ENCODE data around the gene ARID1B.
A peak's percentile ranks its signal among the peaks of the same experiment; 100 is the strongest.
"Not testable (repeated sequence)": the region's sequence is repeated elsewhere in the genome, so short reads cannot be mapped to it uniquely, and the experiment has no call there.

Gene ARID1B

DNA sequence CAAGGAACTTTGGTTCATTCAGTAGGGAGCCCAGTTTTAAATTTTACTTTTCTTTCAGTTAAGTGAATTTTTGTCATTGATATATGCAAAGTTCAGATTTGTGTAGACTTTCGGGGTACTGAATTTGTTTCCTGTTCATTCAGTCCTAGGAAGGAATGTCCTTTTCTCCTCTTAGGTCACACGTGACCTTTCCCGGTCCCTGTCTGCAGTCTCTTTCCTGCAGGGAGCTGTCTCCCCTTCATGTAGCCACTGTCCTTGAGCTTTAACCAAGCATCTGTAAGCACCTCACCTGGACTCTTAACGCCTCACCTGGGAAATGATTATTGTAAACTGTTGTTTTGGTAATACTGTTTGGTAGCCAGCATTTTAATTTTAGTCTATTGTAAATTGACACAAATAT is 190.7 kb downstream of the ARID1B start:
- DNase-seq (ENCODE audit: low spot score) = no peak

DNA sequence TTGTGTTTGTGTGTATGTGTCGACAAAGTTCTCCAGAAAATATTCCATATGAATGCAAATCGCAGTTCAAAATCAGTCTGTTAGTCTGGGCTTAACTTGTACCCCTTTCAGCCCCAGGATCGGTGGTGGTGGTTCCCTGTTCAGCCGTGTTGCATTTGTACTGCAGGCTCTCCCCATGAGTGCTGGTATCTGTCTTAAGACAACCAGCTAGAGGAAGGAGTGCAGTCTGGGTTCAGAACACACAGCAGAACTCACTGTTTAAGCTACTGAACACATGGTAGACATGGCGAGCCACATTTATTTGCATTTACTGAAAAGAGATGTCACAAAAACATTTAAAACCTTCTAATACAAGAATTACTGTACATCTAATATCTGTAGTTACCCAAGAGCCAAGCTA is 192.1 kb downstream of the ARID1B start:
- DNase-seq (ENCODE audit: low spot score) = no peak

DNA sequence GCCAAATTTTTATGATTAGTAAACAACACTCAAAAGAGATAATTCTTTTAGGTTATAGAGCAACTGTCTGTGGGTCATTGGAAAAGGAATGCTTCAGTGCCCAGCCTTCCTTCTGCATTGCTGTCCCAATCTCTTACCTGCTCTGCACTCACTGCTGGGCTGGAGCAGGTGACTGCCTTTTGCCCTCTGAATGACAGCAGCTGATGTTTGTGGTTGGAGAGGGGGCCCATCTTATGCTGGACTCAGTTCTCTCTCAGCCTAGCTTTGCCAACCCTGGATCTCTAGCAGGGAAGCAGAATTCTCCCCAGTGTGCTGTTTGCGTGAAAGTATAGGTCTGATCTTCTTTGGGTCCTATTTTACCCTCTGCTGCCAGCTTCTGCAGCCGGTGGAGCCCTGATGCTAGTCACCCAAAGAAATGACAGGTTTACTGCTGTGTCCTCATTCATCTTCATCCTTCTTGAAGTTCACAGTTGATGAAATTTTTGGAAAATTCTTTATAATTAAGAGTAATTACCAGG is 193.5 kb downstream of the ARID1B start:
- no peak for DNase-seq (ENCODE audit: low spot score)

DNA sequence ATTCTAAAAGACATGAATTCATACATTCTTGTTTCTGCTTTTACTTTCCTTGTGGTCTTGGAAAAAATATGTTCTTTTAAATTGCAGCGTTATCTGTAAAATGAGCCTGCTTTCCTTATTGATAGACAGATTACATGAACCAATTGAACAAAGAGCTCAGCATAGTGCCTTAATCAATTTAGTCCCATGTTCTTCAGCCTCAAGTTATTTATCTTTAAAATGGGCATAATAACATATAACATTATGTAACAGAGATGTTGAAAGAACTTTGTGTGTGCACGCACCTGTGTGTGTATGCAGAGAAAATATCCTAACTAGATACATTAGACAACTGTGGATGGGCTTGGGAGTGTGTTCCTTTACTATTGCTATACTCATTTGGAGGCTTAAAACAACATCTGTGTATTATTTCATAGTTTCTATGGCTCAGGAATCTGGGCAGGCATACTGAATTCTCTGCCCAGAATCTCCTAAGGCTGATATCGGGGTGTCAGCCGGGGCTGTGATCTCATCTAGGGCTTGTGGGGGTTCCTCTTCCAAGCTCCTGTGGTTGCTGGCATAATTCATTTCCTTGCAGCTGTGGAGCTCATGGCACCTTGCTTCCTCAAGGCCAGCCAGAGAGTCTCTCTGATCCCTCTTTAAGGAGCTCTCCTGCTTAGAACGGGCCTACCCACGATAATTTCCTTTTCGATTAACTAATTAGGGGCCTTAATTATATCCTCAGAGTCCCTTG is 194.1 kb downstream of the ARID1B start:
- no peak for DNase-seq (ENCODE audit: low spot score)

DNA sequence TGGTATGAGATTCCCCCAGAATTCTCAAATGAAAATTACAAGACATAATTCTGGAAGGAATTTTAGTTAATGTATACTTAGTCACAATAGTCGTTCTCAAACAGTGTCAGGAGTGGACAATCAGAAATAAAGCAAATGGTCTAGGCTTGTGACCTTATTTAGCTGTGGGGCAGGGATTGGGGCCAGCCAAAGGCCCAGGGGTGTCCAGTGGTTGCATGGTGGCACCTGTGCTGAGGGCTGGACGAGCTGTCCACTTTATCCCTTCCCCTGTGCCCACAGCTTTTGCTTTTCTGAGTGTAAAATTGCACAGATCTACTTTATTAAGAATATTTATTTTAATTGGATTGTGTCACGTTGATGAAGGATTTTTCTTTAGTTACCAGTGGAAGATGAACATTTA is 195.0 kb downstream of the ARID1B start:
- DNase-seq (ENCODE audit: low spot score) = no peak

DNA sequence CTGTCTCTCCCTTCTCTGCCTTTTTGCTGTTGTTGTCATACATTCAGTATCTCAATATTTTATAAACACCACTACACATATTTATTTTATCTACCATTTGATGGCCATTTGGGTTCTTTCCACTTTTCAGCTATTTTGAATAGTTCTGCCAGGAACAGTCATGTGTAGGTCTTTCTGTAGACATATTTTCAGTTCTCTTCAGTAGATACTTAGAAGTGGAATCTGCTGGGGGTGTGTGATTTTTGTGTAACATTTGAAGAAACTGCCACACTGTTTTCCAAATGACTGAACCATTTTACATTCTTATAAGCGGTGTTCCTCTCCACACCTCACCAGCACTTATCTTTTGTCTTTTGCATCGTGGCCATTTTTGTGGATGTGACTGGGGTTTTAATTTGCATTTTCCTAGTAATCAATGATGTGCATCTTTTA is 197.7 kb downstream of the ARID1B start:
- no peak for DNase-seq (ENCODE audit: low spot score)

DNA sequence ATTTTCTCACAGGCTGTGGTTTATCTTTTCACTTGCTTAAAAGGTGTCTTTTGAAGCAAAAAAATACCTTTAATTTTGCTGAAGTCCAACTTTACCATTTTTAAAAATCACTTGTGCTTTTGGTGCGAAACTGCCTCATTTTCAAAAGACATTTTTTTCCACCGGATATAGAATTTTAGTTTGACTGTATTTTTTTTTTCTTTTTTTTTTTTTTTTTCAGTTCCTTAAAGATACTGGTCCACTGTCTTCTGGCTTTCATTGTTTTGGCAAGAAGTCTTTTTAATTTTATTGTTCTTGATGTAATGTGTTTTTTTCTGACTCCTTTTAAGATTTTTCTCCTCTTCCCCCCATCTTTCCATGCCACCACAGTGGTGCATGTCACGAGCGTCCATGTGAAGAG is 198.2 kb downstream of the ARID1B start:
- DNase-seq (ENCODE audit: low spot score) = no peak

DNA sequence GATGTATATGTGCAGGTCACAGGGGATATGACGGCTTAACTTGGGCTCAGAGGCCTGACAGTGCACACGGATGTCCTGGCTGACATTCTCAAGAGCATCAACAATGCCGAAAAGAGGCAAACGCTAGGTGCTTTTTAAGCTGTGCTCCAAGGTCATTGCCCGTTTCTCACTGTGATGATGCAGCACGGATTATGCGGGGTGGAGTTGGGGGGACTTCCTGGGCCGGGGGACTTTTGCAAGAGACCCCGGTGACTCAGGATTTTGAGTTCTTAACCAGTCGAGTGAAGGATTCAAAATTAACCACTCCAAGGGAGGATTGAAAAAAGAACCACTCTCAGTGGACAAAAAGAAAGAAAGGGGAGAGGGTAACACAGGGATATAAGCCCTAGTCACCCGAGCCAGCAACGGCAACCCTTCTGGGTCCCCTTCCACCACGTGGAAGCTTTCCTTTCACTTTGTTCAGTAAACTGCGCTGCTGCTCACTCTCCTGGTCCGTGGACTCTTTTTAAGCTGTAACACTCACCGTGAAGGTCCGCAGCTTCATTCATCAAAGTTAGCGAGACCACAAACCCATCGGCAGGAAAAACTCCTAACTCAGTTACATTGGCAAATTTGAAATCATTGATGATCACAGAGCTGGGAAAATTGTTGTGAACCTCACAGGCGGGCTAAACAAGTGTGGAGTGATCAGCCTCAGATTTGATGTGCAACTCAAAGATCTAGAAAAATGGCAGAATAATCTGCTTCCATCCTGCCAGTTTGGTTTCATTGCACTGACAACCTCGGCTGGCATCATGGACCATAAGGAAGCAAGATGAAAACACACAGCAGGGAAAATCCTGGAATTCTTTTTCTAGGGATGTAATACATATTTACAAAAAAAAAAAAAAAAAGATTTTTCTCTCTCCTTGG is 199.3 kb downstream of the ARID1B start:
- DNase-seq (ENCODE audit: low spot score) = no peak

DNA sequence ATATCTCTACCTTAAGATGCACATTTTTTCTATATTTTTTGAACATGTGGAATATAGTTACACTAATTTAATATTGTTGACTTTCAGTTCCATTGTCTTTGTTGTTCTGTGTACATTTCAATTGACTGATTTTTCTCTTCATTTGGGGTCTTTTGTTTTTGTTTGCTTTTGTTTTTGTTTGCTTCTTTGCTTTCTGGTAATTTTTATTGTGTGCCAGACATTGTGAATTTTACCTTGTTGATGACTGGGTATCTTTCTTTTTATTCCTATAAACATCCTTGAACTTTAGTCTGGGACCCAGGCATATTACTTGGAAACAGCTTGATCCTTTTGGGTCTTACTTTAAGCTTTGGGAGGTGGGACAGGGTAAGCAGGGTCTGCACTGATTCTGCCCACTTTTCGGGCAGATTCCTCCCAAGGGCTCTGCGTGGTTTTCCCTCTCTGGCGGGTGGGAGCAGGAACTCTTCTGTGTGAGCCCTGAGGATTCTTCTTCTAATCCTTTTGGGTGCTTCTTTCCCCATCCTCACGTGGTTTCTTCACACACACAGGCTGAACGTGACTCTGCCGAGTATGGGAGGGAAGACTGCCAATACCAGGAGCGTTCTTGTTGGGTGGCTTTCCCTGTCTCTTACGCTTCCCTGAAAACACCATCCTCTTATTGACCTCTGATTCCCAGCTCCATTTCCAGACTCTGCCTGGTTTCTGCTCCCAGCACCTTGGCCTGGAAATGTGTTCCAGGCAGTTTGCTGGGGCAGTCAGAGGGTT is 200.5 kb downstream of the ARID1B start:
- DNase-seq (ENCODE audit: low spot score) = no peak

DNA sequence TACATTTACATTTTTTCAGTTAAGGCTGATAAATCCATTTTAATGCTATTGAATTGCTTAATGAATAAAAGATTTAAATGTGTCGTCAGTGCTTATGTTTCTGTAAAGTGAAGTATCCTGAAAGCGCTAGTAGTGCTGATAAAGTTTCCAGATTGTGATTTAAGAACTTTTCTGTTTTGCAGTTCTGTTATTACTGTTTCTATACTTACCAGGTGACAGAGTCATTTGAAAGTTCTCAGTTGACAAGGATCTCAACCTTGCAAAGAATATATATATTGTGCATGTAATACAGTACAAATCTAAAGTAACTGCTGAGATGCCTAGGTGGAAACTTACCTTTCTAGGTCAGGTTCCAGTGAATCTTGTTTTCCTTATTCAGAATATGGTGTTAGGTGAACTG is 201.8 kb downstream of the ARID1B start:
- DNase-seq (ENCODE audit: low spot score) = no peak

DNA sequence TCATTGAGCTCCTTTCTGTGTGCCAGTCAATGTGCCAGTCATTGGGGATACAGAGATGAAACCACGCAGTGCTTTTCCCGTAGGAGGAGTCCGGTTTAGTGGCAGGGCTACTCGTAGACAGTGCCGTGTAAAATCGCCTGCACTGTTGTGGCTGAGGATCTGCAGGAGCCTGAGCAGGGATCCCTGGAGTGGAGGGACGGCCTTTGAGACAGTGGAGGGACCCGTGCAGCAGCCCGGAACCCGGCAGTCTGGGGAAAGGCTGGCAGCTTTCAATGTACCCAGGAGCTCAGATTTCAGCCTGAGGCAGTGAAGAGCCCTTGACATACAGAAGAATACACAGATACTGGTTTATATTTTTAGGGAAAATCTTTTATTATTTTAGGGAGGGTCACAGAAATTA is 203.3 kb downstream of the ARID1B start:
- DNase-seq (ENCODE audit: low spot score) = peak; percentile 65

DNA sequence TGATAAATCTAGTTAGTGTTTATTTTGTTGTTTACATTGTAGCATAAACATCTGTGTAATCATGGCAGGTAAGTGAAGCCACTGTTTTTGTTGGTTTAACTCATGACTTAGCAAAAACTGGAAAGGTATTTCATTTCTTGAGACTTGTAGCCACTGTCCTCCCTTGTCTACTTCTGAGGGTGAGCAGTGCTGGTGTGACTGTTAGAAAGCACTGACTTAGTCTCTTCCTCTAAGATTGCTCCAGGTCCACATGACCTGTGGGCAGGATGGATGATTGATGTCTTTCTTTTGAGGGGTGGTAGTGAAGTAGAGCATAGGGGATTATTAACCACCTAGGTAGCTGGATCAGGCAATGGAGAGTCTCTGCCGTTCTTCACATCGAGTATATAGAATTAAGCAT is 203.8 kb downstream of the ARID1B start:
- DNase-seq (ENCODE audit: low spot score) = no peak

DNA sequence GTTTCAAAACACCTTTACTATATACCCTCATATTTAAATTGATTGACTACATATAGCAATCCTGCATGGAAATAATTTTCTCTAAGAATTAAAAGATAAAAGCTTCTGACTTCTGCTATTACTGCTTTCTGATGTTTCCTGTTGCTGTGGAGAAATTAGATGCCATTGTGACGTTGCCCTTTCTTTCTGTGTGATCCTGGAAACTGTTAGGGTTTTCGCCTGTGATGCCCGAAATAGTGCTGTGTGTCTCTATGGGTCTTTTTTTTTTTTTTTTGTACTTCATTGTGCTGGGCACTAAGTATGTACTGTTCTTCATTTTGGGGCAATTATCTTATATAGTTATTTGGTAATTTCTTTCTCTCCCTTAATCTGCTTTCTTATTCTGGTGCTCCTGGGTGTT is 205.0 kb downstream of the ARID1B start:
- no peak for DNase-seq (ENCODE audit: low spot score)

DNA sequence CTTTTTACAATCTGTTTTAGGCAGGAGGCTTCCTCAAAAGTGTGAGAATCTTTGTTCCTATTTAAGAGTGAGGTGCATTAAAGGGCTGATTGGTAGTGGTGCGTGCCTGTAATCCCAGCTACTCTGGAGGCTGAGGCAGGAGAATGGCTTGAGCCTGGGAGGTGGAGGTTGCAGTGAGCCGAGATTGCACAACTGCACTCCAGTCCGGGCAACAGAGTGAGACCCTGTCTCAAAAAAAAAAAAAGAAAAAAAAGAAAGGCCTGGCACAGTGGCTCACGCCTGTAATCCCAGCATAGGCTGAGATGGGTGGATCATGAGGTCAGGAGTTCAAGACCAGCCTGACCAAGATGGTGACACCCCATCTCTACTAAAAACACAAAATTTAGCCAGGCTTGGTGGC is 205.7 kb downstream of the ARID1B start:
- DNase-seq (ENCODE audit: low spot score) = not testable (repeated sequence)

DNA sequence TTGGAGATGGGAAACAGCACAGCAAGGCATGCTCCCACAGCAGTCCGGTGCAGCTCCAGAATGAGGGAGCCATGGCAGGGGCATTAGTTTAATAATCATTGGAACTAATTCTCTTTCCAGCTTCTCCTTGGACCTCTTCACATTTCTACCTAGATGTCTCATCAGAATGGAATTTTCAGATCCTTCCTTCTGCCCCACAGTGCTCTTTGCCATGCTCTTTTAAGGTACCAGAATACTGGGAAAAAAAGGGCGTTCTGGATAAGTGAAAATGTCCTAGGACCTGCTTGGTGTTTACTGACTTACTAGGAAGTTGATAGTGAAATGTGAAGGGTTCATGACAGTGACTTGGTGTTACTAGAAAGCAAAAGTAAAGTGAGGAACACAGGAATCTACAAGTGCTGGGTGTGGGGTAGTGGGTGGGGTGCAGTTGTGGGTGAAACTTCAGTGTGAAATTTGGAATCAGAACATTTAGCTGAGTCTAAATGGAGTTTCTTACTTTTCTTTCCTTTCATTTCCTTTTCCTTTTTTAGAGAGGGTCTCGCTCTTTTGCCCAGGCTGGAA is 207.1 kb downstream of the ARID1B start:
- DNase-seq (ENCODE audit: low spot score) = no peak

DNA sequence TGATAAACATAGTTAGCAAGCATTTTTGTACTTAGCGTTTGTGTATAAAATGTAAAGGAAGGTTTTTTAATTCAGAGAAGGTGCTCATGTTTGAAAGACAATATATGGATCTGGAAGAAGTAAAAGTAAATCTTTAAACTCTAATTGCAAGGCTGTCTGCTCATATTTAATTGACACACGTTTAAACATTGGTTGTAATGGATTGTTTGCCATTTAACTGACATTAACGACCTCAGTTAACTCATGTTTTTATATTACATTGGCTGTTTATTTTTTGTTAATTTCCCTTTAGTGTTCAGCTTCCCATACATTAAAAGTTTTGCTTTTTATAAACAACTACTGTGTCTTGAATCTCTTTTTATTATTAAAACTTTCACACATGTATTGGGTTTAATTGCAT is 208.1 kb downstream of the ARID1B start:
- no peak for DNase-seq (ENCODE audit: low spot score)

DNA sequence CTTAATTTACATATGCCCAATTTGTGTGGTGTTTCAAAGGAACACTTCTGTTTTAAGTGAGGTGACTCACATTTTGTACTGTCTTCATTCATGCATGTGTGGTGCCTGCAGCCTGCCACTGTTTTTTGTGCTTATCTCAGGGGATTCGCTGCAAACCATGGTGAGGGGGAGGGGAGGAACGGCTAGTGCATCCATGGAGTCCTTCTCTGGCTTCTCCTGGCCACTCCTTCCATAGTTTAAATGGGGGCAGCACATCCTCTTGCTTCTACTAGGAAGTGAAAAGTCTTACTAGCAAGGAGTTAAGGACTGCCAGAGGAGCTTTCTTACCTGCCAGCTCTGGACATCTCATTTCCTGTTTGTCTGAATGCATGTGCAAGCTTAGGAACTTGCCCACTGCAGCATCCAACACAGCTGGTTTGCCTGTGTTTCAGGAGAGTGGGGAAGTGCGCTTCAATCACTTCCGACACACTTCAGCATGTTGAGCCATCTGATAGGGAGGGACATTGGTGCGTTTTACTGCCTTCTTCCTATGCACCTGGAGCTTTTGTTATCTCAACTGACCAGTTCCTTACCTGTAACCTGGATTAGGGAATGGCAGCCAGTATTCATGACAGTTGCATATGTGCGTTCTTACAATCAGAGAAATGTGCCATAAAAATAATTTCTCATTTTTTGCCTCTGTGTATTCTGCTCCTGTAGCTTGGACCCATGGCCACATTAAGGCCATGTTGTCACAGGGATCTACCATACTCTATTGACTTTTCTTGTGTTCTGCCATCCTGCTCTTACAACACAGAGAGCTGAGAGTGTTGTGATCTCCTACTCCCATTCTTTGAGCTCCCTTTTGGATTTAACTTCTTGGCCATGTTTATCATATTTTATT is 211.3 kb downstream of the ARID1B start:
- DNase-seq (ENCODE audit: low spot score) = no peak

DNA sequence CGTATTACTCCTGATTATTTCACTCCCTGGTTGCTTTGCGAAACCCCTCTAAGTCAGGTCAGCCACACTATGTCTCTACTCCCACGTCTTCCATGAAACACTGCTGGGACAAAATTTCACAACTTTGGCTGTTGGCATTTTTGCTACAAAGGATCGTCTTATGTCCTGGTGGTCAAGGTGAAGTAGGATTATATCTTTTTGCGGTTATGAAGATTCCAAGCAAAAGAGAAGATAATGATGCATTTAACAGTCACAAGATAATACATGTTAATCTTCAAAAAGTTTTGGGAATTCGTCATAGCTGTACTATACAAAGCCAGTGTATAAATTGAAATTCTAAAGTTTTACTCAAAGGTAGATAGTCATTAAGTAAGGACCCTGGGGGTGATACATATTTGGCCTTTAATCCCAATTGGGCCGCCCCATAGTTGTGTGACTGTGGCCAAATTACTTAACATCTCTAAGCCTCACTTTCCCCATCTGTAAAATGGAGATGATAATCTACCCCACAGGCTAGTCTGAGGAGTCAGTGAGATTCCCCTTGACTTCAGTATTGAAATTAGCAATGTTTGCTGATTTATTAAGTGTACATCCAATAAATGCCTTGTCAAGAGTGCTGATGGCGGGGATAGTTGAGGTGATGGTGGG is 212.1 kb downstream of the ARID1B start:
- no peak for DNase-seq (ENCODE audit: low spot score)

DNA sequence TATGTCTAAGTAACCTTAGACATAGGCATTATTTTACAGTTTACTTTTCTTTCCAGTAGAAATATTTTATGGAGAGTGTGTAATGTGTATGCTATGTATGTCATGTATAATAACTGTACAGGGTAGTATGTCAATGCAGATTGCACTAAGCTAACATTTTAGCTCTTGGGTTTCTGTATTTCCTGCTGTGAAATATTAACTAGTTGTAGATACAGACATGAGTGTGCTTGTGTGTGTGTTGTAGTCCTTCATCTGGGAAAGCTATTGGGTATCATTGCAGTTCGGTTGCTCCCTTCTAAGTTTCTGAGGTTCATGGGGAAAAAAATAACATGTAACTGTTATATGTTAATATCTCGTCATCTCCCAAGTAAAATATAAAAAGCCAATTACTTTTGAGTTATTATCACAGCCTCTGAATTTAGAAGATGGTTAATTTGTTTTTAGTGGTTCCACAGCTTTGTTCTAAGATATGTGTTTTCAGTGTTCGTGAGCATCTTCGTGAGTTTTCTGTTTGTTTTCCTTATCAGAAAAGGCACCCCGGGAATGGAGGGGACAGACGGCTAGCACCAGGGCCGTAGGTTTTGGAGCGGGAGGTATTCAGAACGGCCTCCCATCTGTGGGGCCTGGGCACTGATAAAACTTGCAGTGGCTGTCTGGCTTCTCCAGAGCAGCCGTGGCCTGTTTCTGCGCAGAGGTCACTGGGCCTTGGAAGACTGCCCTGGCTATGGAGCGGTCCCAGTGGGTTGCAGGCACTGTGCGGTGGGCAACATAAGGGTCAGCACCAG is 215.0 kb downstream of the ARID1B start:
- no peak for DNase-seq (ENCODE audit: low spot score)

DNA sequence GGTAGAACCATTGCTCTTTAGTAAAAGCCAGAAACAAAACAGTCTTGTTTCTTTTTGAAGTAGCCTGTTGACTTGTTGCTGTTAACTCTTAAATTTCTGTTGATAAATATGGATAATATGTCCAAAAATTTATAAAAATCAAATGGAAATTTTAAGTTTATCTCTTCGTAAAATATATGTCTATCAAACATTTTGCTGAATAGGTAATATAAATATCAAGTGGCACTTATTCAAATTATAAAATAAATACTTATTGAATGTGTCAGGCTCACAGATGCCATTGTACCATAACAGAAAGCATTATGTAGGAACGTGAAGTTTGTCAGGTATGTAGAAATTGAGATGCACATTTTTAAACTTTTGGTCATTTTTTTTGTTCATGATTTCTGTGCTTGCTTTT is 216.5 kb downstream of the ARID1B start:
- DNase-seq (ENCODE audit: low spot score) = no peak

All from ecto neural progenitor cell (in vitro differentiated cells).